Measurements from ENCODE around the gene PRDM10.
"Not testable (repeated sequence)": the region's sequence is repeated elsewhere in the genome, so short reads cannot be mapped to it uniquely, and the experiment has no call there.

The PRDM10 gene

DNA sequence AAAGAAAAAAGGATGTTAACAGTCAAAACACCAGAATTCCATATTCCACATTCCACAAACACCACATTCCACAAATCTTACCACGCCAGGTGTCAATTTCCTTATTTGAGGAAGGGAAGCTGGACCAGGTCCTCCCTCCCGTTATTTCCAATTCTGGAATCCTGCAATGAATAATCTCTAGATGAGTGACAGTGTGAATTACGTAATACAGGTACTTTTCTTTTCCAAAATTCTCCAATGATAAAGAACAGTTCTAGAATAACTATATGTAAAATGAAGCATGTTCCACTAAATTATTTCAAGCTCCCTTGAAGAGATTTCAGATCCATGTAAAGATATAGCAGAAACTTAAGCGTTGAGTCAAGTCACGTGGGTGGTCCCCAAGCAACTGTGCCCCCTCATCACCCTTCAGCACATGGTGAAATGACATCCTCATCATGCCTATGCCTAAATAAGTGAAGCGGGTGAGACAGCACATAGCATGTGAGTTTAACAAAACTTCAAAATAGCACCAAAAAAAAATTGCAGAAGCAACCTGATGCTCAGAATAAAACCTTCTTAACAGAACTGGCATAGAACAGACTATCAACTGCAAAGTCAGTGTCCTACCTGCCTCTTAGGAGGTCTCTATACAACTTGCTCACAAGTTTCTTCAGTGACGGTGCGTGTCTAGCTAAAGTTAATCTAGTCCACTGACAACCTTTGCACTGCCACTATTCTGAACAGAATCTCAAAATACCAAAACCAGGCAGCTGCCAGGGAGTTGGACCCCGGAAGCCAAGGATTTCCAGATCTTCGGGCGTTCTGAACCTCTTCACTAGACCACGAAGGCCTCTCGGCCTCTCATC lies 108.1 kb downstream of the PRDM10 start:
- peaks cover 10% of the 10 kb centered on the region; the same call in 1 of the 2 replicates for H3K4me1 ChIP-seq (ENCODE audit: control insufficient read depth, insufficient read depth, low read length)
- peaks cover 48% of the 10 kb centered on the region for H3K36me3 ChIP-seq (ENCODE audit: control insufficient read depth, insufficient read depth, low read length)
- H3K27me3 ChIP-seq (ENCODE audit: control insufficient read depth, insufficient read depth, low read length) = no peaks in the 10 kb centered on the region
- H3K4me3 ChIP-seq (ENCODE audit: low read depth, low read length) = peak overlapping the region; percentile 91
- H3K9me3 ChIP-seq (ENCODE audit: control insufficient read depth, insufficient read depth, low read length) = no peaks in the 10 kb centered on the region
- peak overlapping the region; percentile 77 for H3K27ac ChIP-seq (ENCODE audit: low read depth, low read length)
- peak overlapping the region; percentile 73 for H3K9ac ChIP-seq (ENCODE audit: low read depth, low read length)

DNA sequence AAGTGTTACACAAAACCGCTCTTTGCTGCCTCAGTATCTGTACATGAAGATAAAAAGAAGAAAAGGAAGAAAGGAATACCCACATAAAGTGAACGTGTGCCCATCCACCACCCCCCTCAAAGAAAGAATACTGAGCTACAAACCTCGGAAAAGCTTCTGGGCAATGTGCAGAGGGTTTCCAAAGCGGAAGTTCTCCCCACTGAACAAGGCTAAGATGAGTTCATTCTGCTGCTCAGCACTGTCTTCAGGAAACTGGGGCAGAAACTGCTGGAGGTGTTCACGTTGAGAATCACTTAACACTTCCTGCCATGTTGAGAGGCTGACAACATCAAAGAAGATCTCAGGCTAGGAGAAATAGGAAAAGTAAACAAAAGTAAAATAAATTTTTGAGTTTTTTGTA lies 114.2 kb downstream of the PRDM10 start:
- Histone ChIP-seq H3K9me3 (ENCODE audit: control insufficient read depth, insufficient read depth, low read length) (no peaks in the 10 kb centered on the region), H3K36me3 (ENCODE audit: control insufficient read depth, insufficient read depth, low read length) (peaks cover 95% of the 10 kb centered on the region), H3K4me1 (ENCODE audit: control insufficient read depth, insufficient read depth, low read length) (no peaks in the 10 kb centered on the region), H3K27me3 (ENCODE audit: control insufficient read depth, insufficient read depth, low read length) (no peaks in the 10 kb centered on the region), H3K9ac (ENCODE audit: low read depth, low read length) (no peak overlapping the region), H3K4me3 (ENCODE audit: low read depth, low read length) (no peak overlapping the region), H3K27ac (ENCODE audit: low read depth, low read length) (no peak overlapping the region)

DNA sequence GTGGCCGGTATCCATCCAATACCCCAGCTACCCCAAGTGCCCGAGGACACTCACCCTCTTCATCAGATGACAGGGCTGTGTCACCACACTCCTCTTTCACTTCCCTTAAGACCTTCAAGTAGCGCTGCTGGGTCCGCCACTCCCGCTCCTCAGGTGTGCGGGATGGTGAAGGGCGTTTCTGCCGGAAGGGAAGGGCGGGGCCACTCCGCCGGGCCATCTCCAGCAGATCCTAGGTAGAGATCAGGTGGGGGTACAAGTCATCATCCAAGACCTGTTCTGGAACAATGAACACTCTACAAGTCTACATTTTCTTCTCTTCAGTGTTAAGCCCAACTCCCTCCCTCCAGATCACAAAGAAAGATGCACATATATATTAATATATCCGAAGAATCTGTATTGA lies 117.3 kb downstream of the PRDM10 start:
- Histone ChIP-seq H3K4me1 (ENCODE audit: control insufficient read depth, insufficient read depth, low read length) (no peaks in the 10 kb centered on the region), H3K27me3 (ENCODE audit: control insufficient read depth, insufficient read depth, low read length) (no peaks in the 10 kb centered on the region), H3K9ac (ENCODE audit: low read depth, low read length) (no peak overlapping the region), H3K4me3 (ENCODE audit: low read depth, low read length) (no peak overlapping the region), H3K9me3 (ENCODE audit: control insufficient read depth, insufficient read depth, low read length) (no peaks in the 10 kb centered on the region), H3K36me3 (ENCODE audit: control insufficient read depth, insufficient read depth, low read length) (peaks cover 98% of the 10 kb centered on the region), H3K27ac (ENCODE audit: low read depth, low read length) (no peak overlapping the region)

DNA sequence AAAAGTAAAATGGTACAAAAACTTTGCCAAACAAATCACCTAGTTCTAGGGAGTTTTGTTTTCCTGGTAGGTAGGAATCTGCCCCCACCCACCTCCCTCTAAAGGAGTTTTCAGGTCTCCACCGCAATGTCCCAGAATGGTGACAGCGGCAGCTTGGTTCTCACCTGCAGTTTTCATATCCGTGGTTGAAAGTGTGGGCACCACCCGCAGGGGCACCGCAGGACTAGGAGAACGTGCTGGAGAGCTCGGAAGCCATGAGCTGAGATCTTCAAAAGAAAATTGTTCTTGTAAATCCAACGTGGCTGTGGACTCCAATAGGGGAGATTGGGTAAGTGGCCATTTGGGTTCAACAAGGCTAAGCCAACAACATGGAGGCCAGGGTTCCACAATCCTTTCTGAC lies 118.1 kb downstream of the PRDM10 start:
- H3K4me1 ChIP-seq (ENCODE audit: control insufficient read depth, insufficient read depth, low read length) = no peaks in the 10 kb centered on the region
- no peak overlapping the region for H3K9ac ChIP-seq (ENCODE audit: low read depth, low read length)
- H3K9me3 ChIP-seq (ENCODE audit: control insufficient read depth, insufficient read depth, low read length) = no peaks in the 10 kb centered on the region
- no peaks in the 10 kb centered on the region for H3K27me3 ChIP-seq (ENCODE audit: control insufficient read depth, insufficient read depth, low read length)
- no peak overlapping the region for H3K27ac ChIP-seq (ENCODE audit: low read depth, low read length)
- peaks cover 98% of the 10 kb centered on the region for H3K36me3 ChIP-seq (ENCODE audit: control insufficient read depth, insufficient read depth, low read length)
- no peak overlapping the region for H3K4me3 ChIP-seq (ENCODE audit: low read depth, low read length)

DNA sequence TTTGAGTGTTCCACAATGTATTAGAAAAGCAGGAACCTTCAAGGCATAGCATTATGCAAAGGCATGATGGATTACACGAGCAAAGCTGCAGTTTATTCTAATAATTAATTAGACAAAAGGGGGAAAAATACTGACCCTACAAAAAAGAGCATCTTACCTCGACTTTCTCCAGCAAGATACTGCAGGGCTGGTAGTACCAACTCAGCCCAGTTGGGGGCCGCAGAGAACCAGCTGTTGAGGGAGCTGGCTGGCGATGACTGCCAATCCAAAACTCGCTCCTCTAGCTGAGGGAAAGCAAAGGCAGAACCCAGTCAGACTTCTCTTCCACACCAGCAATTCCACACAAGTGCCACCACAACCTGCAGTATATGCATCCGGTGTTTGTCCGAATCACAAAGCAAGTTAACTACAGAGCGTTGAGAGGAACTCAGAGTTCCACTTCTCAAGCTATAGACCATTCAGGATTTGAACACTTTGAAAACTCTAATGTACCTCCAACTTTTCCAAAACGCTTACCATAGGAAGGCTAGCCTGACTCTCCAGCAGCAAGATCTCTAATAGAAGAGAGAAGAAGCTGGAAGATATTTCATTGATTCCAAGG lies 121.0 kb downstream of the PRDM10 start:
- Histone ChIP-seq H3K9ac (ENCODE audit: low read depth, low read length) (no peak overlapping the region), H3K9me3 (ENCODE audit: control insufficient read depth, insufficient read depth, low read length) (no peaks in the 10 kb centered on the region), H3K4me3 (ENCODE audit: low read depth, low read length) (no peak overlapping the region), H3K27me3 (ENCODE audit: control insufficient read depth, insufficient read depth, low read length) (no peaks in the 10 kb centered on the region), H3K4me1 (ENCODE audit: control insufficient read depth, insufficient read depth, low read length) (no peaks in the 10 kb centered on the region), H3K36me3 (ENCODE audit: control insufficient read depth, insufficient read depth, low read length) (peaks cover 100% of the 10 kb centered on the region), H3K27ac (ENCODE audit: low read depth, low read length) (no peak overlapping the region)

DNA sequence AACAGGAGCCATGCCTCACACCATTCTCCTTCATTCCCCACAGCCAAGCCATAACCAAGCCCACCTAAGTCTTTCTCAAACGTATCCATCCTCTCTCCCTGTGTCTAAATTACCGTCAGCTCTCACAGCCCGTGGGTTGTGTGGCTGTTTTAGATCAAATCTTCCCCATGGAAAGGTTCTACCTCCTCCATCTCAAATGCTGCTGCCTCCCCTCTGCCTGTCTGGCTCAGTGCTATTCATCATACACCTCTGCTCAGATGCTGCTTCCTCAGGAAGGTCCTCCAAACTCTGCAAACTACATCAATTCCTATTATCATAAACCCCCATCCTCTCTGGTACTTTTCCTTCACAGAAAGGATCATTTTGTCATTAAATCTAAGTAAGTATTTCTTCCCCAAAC lies 122.3 kb downstream of the PRDM10 start:
- Histone ChIP-seq H3K4me3 (ENCODE audit: low read depth, low read length) (no peak overlapping the region), H3K4me1 (ENCODE audit: control insufficient read depth, insufficient read depth, low read length) (no peaks in the 10 kb centered on the region), H3K36me3 (ENCODE audit: control insufficient read depth, insufficient read depth, low read length) (peaks cover 100% of the 10 kb centered on the region)

DNA sequence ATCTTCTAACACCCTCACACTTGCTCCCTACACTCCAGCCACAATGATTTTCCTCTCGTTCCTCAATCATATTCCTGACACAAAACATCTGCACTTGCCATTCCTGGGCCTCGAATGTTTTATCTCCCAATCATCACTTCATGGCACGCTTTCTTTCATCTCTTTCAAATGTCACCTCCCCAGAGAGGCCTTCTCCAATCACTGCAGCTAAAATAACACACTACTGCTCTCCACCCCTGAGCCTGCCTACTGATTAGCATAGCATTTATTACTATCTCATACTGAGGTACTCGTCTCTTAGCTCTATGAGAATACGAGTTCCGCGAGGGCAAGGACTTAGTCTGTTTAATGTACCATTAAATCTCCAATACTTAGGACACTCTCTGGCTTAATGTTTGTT lies 130.7 kb downstream of the PRDM10 start:
- H3K36me3 ChIP-seq (ENCODE audit: control insufficient read depth, insufficient read depth, low read length) = peaks cover 97% of the 10 kb centered on the region

More for the DNA sequence above, 122.3 kb downstream of the PRDM10 start:
- no peaks in the 10 kb centered on the region for H3K27me3 ChIP-seq (ENCODE audit: control insufficient read depth, insufficient read depth, low read length)
- H3K27ac ChIP-seq (ENCODE audit: low read depth, low read length) = no peak overlapping the region
- no peaks in the 10 kb centered on the region for H3K9me3 ChIP-seq (ENCODE audit: control insufficient read depth, insufficient read depth, low read length)
- H3K9ac ChIP-seq (ENCODE audit: low read depth, low read length) = no peak overlapping the region

DNA sequence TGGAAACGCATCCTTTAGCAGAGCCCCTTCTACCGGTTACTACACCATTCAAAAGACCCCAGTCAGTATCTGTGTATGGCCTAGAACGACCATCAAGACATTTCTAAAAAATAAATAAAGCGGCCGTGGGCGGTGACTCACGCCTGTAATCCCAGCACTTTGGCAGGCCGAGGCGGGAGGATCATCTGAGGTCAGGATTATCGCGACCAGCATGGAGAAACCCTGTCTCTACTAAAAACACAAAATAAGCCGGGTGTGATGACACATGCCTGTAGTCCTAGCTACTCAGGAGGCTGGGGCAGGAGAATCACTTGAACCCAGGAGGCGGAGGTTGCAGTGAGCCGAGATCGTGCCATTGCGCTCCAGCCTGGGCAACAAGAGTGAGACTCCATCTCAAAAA lies 134.0 kb downstream of the PRDM10 start:
- not testable (repeated sequence) for H3K27me3 ChIP-seq (ENCODE audit: control insufficient read depth, insufficient read depth, low read length); H3K4me3 ChIP-seq (ENCODE audit: low read depth, low read length); H3K27ac ChIP-seq (ENCODE audit: low read depth, low read length); H3K4me1 ChIP-seq (ENCODE audit: control insufficient read depth, insufficient read depth, low read length); H3K9ac ChIP-seq (ENCODE audit: low read depth, low read length); H3K9me3 ChIP-seq (ENCODE audit: control insufficient read depth, insufficient read depth, low read length)
- H3K36me3 ChIP-seq (ENCODE audit: control insufficient read depth, insufficient read depth, low read length) = peaks cover 97% of the 10 kb centered on the region

More for the DNA sequence above, 130.7 kb downstream of the PRDM10 start:
- no peak overlapping the region for H3K27ac ChIP-seq (ENCODE audit: low read depth, low read length)
- no peaks in the 10 kb centered on the region for H3K9me3 ChIP-seq (ENCODE audit: control insufficient read depth, insufficient read depth, low read length)
- H3K4me1 ChIP-seq (ENCODE audit: control insufficient read depth, insufficient read depth, low read length) = no peaks in the 10 kb centered on the region
- H3K27me3 ChIP-seq (ENCODE audit: control insufficient read depth, insufficient read depth, low read length) = no peaks in the 10 kb centered on the region
- H3K4me3 ChIP-seq (ENCODE audit: low read depth, low read length) = no peak overlapping the region
- H3K9ac ChIP-seq (ENCODE audit: low read depth, low read length) = no peak overlapping the region

DNA sequence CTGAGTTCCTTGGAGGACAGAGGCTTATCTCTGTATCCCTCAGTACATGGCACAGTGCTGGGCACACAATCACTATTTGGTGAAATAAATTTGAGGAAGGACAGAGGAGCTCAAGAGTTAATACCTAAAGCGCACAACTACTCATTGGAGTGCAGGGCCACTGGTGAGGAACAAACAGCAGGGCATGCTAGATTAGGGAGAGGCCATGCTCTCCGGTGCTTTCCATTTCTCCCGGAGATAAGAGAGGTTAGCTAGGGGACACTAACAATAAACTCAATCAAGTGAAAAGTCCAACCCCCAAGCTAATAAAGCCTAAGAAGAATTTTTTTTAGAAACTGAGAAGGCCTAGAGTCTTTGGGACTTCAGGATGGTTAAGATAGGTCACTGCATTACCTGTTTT lies 136.3 kb downstream of the PRDM10 start:
- Histone ChIP-seq H3K4me3 (ENCODE audit: low read depth, low read length) (no peak overlapping the region), H3K9ac (ENCODE audit: low read depth, low read length) (no peak overlapping the region), H3K27me3 (ENCODE audit: control insufficient read depth, insufficient read depth, low read length) (no peaks in the 10 kb centered on the region), H3K4me1 (ENCODE audit: control insufficient read depth, insufficient read depth, low read length) (peaks cover 7% of the 10 kb centered on the region; the same call in 1 of the 2 replicates), H3K36me3 (ENCODE audit: control insufficient read depth, insufficient read depth, low read length) (peaks cover 87% of the 10 kb centered on the region), H3K27ac (ENCODE audit: low read depth, low read length) (no peak overlapping the region), H3K9me3 (ENCODE audit: control insufficient read depth, insufficient read depth, low read length) (no peaks in the 10 kb centered on the region)

DNA sequence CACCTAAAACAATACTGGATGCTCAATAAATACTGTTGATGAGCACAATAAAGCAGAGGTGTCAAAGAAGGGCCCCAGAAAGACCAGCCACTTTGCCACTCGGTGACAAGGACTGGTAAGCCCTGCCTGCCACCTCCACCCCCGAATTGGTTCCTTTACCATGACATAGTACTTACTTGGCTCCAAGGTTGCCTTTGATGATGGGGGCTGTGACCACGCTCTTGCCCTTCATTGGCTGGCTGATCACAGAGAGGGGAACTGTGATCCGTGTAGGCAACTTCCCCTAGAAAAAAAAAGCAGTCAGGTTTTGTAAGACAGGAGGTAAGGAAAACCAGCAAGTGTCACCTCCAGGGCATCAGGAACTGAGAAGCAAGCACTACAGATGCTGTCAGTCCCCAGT lies 136.9 kb downstream of the PRDM10 start:
- Histone ChIP-seq H3K4me1 (ENCODE audit: control insufficient read depth, insufficient read depth, low read length) (peaks cover 7% of the 10 kb centered on the region; the same call in 1 of the 2 replicates), H3K27ac (ENCODE audit: low read depth, low read length) (no peak overlapping the region), H3K4me3 (ENCODE audit: low read depth, low read length) (no peak overlapping the region), H3K9ac (ENCODE audit: low read depth, low read length) (no peak overlapping the region), H3K9me3 (ENCODE audit: control insufficient read depth, insufficient read depth, low read length) (no peaks in the 10 kb centered on the region), H3K27me3 (ENCODE audit: control insufficient read depth, insufficient read depth, low read length) (no peaks in the 10 kb centered on the region), H3K36me3 (ENCODE audit: control insufficient read depth, insufficient read depth, low read length) (peaks cover 87% of the 10 kb centered on the region)

DNA sequence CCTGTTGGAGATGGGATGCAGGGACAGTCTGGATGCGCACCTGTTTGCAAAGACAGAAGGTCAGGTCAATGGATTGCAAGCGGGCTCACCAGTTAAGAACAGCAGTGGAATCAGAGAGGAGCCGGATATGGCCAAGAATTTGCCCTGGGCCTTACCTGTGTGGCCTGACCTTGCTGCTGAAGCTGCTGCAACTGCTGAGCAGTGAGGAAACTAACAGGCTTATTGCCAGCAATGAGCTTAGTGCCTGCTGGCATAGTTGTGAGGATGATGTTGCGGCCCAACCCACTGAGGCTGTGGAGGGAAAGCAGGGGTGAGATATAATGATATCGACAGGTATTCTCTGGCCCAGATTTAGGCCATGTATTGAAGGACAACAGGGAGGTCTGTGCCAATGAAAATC lies 137.8 kb downstream of the PRDM10 start:
- peaks cover 7% of the 10 kb centered on the region; the same call in 1 of the 2 replicates for H3K4me1 ChIP-seq (ENCODE audit: control insufficient read depth, insufficient read depth, low read length)
- no peak overlapping the region for H3K9ac ChIP-seq (ENCODE audit: low read depth, low read length)
- H3K27ac ChIP-seq (ENCODE audit: low read depth, low read length) = no peak overlapping the region
- no peak overlapping the region for H3K4me3 ChIP-seq (ENCODE audit: low read depth, low read length)
- peaks cover 82% of the 10 kb centered on the region for H3K36me3 ChIP-seq (ENCODE audit: control insufficient read depth, insufficient read depth, low read length)
- no peaks in the 10 kb centered on the region for H3K9me3 ChIP-seq (ENCODE audit: control insufficient read depth, insufficient read depth, low read length)
- H3K27me3 ChIP-seq (ENCODE audit: control insufficient read depth, insufficient read depth, low read length) = no peaks in the 10 kb centered on the region

Measured in HUES48 (cell line).